UCSD-AML1 (cell line): ENCODE data around the gene TEAD4.
"Not testable (repeated sequence)": the region's sequence is repeated elsewhere in the genome, so short reads cannot be mapped to it uniquely, and the experiment has no call there.

Source experiments
- DNase-seq: peaks from one replicate; lab custom pipeline; 2025; ENCODE audit not compliant: unreplicated experiment; lab: John Stamatoyannopoulos, UW

The TEAD4 gene

DNA sequence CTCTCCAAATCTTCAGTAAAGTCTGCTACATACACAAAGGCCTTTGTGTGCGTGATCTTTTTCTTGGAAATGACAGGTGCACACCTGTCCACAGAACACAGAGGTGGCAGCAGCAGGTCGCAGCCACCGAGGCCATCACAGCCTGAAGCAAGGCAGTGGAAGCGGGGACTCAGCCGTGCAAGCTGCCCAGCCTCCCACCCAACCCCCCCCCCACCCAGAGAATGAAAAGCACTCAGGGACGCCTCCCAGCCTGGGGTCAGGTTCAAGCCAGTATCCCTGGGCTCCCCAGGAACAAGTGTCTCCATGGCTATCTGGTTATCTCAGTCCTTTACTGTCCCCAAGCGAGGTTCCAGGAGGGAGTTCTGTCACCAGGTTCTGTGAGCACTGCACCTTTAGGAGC, 86.8 kb downstream of the TEAD4 start:
- no peak for DNase-seq

DNA sequence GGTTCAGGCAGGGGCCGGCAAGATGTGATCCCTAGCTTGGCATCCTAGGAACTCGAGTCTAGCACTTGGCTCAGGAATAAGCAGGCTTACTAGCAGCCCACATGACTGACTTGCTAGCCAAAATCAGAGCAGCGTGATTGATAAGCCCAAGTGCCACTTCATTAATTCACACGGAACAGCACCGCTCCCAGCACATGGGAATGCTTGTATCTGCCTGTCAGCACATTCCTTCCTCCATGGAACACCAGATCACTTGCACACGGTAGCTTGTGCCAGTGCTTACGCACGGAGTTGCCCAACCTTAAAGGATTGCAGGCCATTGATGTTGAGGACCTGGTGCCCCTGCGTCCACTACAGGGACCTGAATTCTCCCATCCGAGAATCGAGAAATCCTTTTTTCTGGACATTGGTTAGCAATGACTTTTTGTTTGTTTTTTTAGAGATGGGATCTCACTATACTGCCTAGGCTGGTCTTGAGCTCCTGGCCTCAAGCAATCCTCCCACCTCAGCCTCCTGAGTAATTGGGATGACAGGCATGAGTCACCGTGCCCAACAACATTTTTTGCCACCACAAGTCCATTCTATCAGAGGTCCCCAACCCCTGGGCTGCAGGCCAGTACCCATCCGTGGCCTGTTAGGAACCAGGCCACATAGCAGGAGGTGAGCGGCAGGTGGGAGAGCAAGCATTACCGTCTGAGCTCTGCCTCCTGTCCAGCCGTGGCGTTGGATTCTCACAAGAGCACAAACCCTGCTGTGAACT, 87.4 kb downstream of the TEAD4 start:
- no peak for DNase-seq

DNA sequence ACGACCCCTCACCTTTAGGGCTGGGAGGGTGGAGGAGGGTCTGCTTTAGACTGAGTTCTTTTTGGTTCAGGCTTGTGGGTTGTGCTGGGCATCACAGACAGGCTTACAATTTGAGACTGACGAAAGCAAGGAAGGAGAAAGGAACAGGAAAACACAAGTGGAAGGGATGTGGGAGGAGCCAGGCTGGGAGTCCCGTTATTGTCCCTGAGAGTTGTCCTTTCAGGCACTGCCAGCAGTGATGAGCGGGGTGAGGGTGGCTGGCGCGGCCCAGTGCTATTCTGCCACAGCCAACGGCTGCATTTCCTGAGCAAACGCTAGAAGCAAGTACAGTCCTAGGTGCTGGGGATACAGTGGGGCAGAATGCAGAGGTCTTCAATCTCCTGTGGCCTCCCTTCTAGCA, 88.8 kb downstream of the TEAD4 start:
- DNase-seq, result peak; percentile 45

DNA sequence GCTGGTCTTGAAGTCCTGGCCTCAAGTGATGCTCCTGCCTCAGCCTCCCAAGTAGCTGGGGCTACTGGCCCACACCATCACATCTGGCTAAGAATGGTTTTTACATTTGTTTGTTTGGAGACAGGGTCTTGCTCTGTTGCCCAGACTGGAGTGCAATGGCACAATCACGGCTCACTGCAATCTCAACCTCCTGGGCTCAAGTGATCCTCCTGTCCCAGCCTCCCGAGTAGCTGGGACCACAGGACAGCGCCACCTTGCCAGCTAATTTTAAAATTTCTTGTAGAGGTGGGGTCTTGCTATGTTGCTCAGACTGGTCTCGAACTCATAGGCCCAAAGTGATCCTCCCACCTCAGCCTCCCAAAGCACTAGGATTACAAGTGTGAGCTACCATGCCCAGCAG, 89.3 kb downstream of the TEAD4 start:
- DNase-seq, result no peak

DNA sequence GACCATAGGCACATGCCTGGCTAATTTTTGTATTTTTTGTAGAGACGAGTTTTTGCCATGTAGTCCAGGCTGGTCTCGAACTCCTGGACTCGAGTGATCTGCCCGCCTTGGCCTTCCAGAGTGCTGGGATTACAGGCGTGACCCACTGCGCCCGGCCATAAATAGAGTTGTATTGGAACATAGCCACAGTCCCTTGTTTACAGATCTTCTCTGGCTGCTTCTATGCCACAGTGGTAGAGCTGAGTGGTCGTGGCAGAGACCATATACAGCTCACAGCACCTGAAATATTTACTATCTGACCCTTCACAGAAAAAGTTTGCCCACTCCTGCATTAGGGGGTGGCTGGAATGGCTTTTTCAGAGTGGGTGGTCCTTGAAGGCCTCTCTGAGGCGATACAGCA, 90.0 kb downstream of the TEAD4 start:
- DNase-seq, result no peak

DNA sequence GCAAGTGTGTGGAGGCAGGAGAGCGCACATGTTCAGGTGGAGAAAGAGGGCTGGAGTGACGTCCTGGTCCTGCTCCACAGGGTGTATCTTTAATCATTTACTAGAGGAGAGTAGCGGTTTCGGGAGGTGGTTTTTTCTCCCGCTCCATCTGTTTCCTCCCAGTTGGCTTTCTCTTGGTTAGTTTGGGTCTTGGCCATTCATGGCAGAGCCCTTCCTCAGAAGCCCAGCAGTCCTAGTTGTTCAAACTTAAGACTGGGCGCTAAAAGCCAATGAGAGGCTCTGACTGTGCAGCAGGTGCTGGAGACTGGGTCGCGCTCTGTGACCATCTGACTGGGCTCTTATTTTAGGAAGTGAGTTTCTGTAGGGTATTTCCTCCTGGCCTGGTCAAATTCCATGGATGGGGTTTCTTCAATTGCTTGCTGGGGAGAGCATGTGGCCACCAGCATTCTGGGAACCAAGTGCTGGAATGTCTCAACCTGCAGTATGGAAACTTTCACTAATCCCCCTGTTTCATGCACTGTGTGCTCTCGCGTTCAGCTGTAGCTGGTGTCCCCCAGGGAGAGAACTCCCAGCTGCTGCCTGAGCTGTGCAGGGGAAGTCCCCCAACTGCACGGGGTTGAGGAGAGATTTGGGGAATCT, 90.5 kb downstream of the TEAD4 start:
- DNase-seq, result peak; percentile 53

DNA sequence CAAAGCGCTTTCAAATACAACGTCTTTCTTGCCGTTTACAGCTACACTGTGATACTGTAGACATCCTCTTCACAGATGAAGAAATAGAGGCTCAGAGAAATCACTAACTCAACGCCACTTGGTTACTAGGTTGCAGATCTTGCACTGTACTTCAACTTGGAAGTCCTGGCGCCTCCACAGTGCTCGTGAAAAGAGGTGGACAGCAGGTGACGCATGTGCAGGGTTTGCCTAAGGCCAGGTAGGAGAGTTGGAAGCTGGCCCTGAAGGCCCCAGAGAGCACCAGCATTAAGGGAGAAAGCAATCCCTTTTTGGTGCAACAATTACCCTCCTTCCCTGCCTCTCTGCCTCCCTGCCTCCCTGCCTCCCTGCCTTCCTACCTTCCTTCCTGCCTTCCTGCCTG, 95.2 kb downstream of the TEAD4 start:
- DNase-seq, result no peak

DNA sequence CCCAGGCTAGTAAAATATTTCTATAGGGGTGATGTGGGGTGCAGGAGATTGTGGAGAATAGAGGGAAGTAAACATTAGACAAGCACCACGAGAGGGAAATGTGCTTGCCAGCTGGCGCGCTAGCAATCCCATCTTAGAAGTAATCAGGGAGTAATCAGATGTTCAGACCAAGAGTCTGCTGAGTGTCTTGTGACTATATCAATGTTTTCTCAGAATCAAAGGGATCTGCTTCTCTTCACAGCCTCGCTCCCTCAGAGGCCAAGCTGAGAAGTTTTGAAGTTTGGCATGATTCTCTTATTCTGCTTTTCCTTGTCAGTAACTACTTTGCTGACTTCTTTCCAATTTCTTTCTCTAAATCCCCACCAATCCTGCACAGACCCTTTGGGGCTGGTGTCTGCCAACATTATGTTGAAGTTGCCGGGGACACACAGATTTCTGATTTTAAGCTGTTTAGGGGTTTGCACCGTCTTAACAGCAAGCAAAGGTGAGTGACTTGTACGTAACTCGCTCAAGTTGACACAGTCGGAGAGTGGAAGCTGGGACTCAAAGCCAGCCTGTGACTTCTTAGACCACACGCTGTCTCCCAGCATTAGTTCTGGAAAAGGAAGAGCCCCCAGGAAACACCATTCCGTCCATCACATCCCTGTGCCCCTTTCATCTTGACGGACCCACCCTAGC, 96.0 kb downstream of the TEAD4 start:
- DNase-seq, result no peak

DNA sequence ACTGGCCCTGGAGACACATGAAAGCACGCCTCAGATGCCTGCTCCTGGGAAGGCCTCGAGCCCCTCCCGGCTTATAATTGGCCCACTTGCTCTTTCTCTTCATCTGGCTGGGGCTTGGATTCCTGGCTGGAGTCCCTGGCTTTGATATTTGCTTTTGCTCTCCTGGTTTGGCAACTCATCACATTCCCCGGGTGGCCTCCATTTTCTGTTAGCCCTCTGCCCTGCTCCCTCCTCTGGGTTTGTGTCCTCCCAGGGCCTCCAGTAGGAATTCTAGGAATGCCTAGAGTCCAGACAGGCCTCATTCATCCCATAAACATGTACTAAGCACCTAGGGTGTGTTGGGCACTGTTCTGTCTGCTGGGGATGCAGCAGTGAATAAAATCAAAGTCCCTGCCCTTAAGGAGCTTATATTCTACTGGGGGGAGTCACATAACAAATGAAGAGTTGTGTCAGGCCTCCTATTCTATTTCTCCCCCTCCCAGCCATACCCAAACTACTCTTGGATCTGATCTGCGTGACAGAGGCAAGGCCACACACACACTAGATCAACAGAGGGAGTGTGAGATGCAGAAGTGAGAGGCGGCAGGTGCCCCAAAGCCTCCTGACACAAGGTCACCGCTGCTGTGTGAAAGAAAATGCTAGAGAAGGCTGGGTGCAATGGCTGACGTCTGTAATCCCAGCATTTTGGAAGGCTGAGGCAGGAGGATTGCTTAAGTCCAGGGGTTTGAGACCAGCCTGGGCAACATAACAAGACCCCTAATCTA, 96.7 kb downstream of the TEAD4 start:
- no peak for DNase-seq

DNA sequence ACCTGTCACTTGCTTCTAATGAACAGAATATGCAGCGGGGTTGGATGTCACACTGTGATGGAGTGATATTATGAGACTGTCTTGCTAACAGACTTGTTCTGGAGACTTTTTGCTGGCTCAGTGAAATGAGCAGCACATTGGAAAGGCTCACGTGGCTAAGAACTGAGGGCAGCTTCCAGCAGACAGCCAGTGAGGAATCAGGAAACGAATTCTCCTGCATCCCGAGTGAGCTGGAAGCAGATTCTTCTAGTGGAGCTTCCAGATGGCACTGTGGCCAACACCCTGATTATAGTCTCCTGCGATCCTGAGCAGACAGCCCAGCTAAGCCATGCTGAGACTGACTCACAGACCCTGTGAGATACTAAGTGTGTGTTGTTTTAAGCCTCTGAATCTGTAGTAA, 101.9 kb downstream of the TEAD4 start:
- no peak for DNase-seq

DNA sequence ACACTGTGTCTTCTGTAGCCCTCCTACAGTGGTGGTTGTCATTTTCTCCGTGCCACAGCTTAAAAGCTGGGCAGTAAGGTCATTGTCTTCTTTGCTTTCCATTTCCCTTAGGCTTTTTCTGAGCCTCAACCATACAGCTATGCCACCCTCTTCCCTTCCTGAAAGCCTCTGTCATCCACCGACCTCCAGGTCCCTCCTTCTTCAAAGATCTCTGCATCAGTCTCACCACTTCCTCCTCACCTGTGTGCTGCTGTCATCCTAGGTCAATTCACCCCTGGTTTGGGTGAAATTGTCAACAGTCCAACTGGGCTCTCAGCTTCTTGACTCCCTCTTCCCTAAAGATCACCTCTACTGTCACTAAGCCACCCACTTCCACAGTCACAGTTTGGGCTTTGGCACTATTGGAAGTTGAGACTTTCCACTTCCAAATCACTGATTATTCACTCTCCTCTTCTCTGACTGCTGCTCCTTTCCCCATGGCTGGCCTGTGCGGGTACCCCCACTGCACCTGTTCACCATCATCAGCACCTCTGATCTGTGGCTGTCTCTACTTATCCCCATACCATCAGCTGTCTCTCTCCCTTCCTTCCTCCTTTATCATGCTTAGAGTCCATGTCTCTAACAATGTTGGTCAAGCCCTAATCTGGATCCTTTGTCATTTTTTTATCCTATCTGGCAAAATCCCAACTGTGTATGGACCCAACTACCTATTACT, 102.5 kb downstream of the TEAD4 start:
- DNase-seq, result no peak

DNA sequence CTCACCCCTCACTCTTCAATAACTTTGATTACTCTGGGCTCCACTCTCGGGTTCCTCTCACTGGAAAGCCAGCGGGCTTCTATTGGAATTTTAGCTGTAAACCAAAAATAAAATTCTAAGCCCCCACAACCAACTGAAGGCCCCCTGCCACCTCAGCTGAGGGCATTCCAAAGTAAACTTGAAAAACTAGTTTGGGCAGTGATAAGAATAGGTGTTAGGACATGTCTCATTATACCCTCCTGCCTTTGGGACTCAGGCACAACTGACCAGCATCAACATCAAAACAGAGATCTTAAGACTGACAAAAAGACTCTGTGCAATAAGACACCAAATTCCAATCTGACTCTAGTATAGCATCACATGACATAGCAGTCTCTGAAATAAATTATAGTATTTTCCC, 106.1 kb downstream of the TEAD4 start:
- DNase-seq, result no peak

DNA sequence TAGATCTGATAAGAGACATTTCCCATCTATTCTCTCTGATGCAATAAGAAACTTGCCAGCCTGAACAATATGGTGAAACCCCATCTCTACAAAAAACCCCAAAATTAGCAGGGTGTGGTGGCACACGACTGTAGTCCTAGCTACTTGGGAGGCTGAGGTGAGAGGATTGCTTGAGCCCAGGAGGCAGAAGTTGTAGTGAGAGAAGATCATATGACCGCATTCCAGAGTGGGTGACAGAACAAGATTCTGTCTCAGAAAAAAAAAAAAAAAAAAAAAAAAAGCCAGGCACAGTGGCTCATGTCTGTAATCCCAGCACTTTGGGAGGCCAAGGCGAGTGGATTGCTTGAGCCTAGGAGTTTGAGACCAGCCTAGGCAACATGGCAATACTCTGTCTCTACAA, 106.6 kb downstream of the TEAD4 start:
- not testable (repeated sequence) for DNase-seq

DNA sequence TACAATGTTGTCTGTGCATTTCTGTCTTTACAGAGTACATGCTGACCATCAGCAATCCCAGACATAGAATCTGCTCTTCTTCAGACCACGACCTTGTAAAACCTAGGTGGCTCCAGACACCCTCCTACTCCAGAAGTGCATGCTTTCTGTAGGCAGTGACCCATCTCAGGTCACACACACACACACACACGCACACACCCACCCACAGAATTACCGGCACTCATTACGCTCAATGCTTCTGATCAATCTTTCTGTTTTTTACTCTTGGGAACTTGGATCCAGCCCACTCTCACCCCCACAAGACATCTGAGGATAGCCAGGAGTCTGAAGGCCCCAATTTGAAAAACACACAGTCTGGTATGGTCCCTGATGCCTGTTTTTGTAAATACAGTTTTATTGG, 110.5 kb downstream of the TEAD4 start:
- DNase-seq, result no peak

DNA sequence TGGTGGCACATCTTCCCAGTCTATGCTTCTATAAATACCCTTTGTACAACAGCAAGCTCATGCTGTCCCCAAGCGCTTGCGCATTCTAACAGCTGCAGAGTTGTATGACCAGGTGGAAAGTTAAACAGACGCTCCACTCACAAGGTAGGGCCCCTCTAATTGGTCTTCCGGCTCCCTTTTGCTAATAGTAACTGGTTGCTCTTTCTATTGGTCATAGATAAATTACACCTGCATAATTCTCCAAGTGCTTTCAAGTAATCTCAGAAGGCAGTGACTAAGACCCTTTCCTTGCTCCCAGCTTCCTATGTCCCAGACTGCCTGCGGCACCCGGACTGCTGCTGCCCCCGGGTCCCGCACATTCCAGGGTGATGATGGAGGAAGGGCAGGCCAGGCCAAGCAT, 111.9 kb downstream of the TEAD4 start:
- no peak for DNase-seq

DNA sequence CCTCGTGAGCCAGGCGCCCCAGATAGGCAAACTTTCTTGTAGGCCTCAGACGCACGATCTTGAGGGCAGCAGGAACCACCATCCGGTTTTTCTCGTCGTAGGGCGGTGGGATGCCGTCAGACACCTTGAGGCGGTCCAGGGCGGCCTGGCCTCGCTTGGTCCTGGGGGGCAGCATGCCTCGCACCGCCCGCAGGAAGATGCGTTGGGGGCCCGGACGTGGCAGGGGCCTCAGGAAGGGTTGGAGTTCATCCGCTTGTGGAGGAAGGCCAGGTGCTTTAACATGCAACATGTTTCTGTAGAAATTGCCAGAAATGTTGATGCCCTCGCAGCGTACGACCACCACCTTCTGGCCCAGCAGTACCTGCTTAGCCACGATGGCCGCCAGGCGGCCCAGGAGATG, 112.5 kb downstream of the TEAD4 start:
- no peak for DNase-seq

DNA sequence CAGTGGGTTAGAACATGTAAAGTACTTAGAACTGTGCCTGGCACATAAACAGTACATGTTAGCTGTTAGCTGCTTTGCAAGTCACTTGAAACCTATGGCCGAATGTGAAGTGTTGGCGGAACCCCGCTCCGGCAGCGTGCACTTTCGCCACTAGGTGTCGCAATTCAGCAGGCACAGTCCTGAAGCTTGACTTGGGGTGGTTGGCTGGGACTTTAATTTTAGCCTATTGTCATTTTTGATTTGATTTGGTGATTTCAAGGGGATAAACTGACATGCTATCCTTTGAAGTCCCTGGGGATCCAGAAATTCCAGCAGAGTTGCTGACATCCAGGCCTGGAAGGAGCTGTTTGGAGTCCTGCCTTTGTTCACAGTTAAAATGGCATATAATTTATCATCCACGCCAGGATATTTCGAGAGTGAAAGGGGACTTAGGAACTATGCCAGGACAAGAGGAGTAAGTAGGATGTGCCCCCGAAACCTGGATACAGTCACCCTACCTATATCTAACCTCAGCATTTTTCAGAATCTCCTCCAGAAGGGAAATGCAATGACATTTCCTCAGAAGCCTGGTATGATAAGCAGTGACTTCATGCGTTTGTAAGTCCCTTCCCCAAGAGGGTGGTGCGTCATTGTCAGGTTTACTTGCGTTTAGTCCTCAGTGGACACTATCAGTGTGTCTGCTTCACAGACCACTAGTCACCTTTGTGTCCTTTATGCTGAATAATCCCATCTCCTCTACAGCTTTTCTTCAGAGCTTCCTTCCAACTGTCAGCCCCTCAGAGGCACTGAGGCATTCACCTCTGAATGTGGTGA, 114.4 kb downstream of the TEAD4 start:
- DNase-seq, result peak; percentile 86

DNA sequence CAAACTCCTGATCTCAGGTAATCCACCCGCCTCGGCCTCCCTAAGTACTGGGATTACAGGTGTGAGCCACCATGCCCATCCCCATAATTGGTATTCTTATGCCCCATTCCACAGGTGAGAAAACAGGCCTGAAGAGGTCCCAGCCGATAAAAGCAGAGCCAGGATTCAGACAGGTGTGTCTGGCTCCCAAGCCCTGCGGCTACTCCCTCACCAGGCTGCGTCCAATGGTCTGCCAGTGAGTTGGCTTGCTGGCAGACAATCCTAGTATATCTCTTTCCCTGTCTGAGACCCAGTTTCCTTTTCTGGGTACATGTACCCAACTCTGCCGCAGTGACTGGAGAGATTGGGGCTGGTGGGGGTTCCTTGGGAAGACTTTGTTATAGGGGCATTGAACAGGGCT, 116.1 kb downstream of the TEAD4 start:
- no peak for DNase-seq

DNA sequence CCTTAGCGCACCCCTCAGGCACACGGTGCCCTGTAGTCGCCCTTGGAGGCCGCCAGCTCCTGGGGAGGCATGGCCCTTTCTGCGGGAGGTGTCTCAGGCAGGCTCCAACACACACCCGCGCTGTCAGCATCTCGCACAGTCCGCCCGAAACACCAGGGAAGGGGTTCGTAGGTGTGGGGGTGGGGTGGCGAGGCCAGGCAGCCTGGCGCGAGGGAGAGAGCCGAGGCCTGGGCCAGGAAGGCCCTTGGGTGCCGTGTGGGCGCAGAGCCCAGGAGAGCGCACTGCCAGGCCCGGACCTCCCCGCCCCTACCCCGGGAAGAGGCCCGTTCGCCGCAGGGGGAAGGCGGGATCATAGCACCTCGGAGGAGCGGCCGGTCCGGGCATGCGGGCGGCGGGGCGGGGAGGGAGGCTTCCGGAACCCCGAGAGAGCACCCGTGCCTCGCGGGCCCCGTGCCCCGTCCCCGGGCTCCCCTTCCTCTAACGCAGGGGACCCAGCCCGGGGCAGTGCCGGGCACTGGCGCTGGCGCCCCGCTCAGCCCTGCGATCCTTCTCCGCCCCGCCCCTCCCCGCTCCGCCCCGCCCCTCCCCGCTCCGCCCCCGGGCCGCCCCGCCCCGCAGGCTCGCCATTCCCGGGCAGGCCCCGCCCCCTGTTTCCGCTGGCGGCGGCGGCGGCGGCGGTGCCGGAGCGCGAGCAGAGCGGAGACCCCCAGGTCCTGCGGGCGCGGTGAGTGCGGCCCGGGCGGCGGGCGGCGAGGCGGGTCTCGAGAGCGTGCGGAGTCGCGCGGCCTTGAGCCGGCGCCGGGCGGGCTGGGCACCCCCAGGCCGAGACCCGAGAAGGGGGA, 117.8 kb downstream of the TEAD4 start, which contains the start of gene TSPAN9:
TSS of gene TSPAN9 (plus strand) at position 650 of the 842 bp plus-strand sequence. CDS start 123,815 bp downstream, outside the sequence.
- DNase-seq, result peak; percentile 73
